Activated B cell treated with CpG ODN at 0.5 μM for 24 hours (primary cell): ENCODE data around the gene SNX32. TPM values are rescaled to one million over a fixed set of nuclear protein-coding genes. Genes with fewer than 3 reads are reported as not detected.

Experiments used
- ATAC-seq: fragments of 200-7000 bp; cut with Tn5 transposase; one replicate; pipeline ENCODE4 v1.10.0; 2021; ENCODE audit warnings: low read depth, mild to moderate bottlenecking, moderate library complexity
- CTCF ChIA-PET: fragments of 350-600 bp; sonication (Branson Sonifier 250); formaldehyde crosslinking; loops from one replicate; lab custom pipeline; 2021; ENCODE audit warnings: antibody characterized with exemption; lab: Charles Lee
- POLR2A ChIA-PET: fragments of 350-600 bp; sonication (Branson Sonifier 250); formaldehyde crosslinking; loops from one replicate; lab custom pipeline; 2021; ENCODE audit warnings: antibody characterized with exemption; lab: Charles Lee
- DNase-seq: peaks from one replicate; pipeline ENCODE4 v3.0.0; 2022
- H3K27ac Mint-ChIP-seq: one replicate; pipeline ENCODE4 v1.8.0; 2020; ENCODE audit warnings: mixed read lengths
- H3K27me3 Mint-ChIP-seq: one replicate; pipeline ENCODE4 v1.8.0; 2021; ENCODE audit warnings: mixed read lengths
- H3K36me3 Mint-ChIP-seq: one replicate; pipeline ENCODE4 v1.8.0; 2021; ENCODE audit warnings: low read depth, mixed read lengths
- H3K4me1 Mint-ChIP-seq: one replicate; pipeline ENCODE4 v1.8.0; 2021; ENCODE audit warnings: mixed read lengths
- H3K4me3 Mint-ChIP-seq: one replicate; pipeline ENCODE4 v1.8.0; 2020; ENCODE audit warnings: mild to moderate bottlenecking, mixed read lengths
- H3K9me3 Mint-ChIP-seq: one replicate; pipeline ENCODE4 v1.8.0; 2020; ENCODE audit warnings: mixed read lengths
- intact Hi-C: fragments of 100-400 bp; cut with micrococcal nuclease; formaldehyde crosslinking; loops from one replicate; pipeline ENCODE4 v1.15.1; 2024
- total RNA-seq: library from RNA; stranded (reverse); gene quantifications from 2 replicates; pipeline ENCODE4 v1.2.3, GENCODE V29; 2022
- TF ChIP-seq, protein P1 (sequence below): fragments of 200-600 bp; IDR thresholded peaks from one replicate; pipeline ENCODE4 v1.8.0; 2022; ENCODE audit warnings: antibody characterized with exemption, mild to moderate bottlenecking

SNX32 gene
- total RNA-seq, 1 donor from 2014 or later: 1.0 TPM

DNA sequence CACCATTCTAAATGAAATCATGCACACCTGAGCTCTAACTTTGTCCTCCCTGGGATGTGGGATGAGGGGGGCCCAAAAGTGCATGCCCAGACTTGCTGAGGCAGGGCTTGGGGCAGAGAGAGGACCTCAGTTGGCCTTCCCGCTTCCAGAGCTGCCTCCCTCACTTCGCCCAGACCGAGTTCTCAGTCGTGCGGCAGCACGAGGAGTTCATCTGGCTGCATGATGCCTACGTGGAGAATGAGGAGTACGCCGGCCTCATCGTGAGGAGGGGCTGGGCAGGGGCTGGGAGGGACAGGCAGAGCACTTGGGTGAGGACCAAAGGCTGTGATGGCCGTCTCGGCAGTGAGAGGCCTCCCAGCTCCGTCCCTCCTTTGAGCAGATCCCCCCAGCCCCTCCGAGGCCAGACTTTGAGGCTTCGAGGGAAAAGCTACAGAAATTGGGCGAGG is 16.0 kb downstream of the SNX32 start:
- ATAC-seq: no peak
- peaks cover 39% of the 10 kb centered on the region for H3K36me3 Mint-ChIP-seq
- DNase-seq: no peak
- H3K27ac Mint-ChIP-seq: no peak overlapping the region
- CTCF ChIA-PET: no interaction called here
- POLR2A ChIA-PET: interaction anchor here (0.9 to 4.2 kb wide), 3 partner anchors 10 to 17 kb away, joined by 3 to 26 read pairs (median 4); partner anchors contain the start of genes CFL1 and MUS81
- H3K4me1 Mint-ChIP-seq: peaks cover 19% of the 10 kb centered on the region
- no peaks in the 10 kb centered on the region for H3K9me3 Mint-ChIP-seq
- no peak overlapping the region for H3K4me3 Mint-ChIP-seq
- H3K27me3 Mint-ChIP-seq: no peaks in the 10 kb centered on the region
- TF ChIP-seq, protein P1, sequence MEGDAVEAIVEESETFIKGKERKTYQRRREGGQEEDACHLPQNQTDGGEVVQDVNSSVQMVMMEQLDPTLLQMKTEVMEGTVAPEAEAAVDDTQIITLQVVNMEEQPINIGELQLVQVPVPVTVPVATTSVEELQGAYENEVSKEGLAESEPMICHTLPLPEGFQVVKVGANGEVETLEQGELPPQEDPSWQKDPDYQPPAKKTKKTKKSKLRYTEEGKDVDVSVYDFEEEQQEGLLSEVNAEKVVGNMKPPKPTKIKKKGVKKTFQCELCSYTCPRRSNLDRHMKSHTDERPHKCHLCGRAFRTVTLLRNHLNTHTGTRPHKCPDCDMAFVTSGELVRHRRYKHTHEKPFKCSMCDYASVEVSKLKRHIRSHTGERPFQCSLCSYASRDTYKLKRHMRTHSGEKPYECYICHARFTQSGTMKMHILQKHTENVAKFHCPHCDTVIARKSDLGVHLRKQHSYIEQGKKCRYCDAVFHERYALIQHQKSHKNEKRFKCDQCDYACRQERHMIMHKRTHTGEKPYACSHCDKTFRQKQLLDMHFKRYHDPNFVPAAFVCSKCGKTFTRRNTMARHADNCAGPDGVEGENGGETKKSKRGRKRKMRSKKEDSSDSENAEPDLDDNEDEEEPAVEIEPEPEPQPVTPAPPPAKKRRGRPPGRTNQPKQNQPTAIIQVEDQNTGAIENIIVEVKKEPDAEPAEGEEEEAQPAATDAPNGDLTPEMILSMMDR: no peak
- intact Hi-C loops: no loop called here

DNA sequence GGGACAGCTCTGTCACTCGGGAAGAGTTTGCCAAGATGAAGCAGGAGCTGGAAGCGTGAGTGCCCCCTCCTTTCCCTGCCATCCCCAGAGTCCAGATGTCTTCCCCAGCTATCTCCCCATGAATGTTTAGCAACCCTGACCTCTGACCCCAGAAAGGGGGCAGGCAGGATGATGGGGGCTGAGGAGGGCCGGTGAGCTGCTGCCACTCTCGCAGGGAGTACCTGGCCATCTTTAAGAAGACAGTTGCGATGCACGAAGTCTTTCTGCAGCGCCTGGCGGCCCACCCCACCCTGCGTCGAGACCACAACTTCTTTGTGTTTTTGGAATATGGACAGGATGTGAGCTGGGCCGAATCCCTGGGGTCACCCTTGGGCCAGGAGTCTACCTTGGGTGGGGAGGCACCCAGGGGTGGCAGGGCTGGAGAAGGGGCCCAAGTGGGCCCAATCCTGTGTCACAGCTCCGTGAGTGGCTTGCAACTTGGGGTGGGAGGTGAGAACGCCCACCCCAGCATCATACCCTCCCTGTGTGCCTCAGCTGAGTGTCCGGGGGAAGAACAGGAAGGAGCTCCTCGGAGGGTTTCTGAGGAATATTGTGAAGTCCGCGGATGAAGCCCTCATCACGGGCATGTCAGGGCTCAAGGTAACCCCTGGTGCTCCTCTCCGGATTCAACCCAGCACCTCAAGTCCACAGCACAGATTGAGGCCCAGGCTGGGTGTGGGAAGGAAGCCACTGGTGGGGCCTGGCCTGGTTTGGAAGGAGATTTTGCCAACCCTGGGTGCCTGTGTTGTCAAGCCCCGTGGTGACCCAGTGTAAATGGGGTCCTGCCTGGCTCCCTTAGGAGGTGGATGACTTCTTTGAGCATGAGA is 16.7 kb downstream of the SNX32 start:
- ATAC-seq (no peak), DNase-seq (no peak)
- TF ChIP-seq, protein P1: no peak
- H3K27me3 Mint-ChIP-seq: no peaks in the 10 kb centered on the region
- H3K36me3 Mint-ChIP-seq: peaks cover 44% of the 10 kb centered on the region
- H3K4me1 Mint-ChIP-seq: peaks cover 23% of the 10 kb centered on the region
- ChIA-PET POLR2A (interaction anchor here (0.9 to 4.2 kb wide), 4 partner anchors 9 to 210 kb away, joined by 3 to 26 read pairs (median 5); partner anchors contain the start of genes CFL1 and MUS81), CTCF (no interaction called here)
- no peak overlapping the region for H3K27ac Mint-ChIP-seq
- no peak overlapping the region for H3K4me3 Mint-ChIP-seq
- no peaks in the 10 kb centered on the region for H3K9me3 Mint-ChIP-seq
- intact Hi-C loops: no loop called here

DNA sequence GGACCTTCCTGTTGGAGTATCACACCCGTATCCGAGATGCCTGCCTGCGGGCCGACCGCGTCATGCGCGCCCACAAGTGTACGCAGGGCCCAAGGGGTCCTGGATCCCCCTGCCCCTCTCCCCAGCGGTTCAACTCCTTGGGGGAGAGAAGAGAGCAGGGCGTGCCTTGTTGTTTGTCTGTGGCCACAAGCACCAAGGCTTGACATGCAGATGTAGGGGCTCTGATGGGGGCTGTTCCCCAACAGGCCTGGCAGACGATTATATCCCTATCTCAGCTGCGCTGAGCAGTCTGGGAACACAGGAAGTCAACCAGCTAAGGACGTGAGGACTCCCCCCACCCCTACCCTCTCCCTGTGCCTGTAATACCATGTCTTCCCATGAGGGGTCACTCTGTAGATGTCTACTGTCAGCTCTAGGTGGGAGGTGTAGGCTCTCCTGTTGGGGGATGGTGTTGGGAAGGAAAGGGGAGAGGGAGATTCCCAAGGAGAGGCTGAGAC is 17.4 kb downstream of the SNX32 start:
- CTCF ChIA-PET: interaction anchor here (1.2 to 1.4 kb wide), 2 partner anchors 9 to 24 kb away, joined by 3 to 5 read pairs; partner anchors contain the start of gene MUS81
- Mint-ChIP-seq H3K27me3 (no peaks in the 10 kb centered on the region), H3K4me3 (no peak overlapping the region), H3K4me1 (peaks cover 30% of the 10 kb centered on the region), H3K9me3 (no peaks in the 10 kb centered on the region), H3K36me3 (peaks cover 51% of the 10 kb centered on the region), H3K27ac (no peak overlapping the region)
- no peak for DNase-seq
- TF ChIP-seq, protein P1: no peak
- POLR2A ChIA-PET: interaction anchor here (0.7 to 4.2 kb wide), 7 partner anchors 8 to 319 kb away, joined by 3 to 26 read pairs (median 5); partner anchors contain the start of genes CFL1, MUS81, RELA and SNX32
- ATAC-seq: peak; percentile 25
- intact Hi-C loops: no loop called here

DNA sequence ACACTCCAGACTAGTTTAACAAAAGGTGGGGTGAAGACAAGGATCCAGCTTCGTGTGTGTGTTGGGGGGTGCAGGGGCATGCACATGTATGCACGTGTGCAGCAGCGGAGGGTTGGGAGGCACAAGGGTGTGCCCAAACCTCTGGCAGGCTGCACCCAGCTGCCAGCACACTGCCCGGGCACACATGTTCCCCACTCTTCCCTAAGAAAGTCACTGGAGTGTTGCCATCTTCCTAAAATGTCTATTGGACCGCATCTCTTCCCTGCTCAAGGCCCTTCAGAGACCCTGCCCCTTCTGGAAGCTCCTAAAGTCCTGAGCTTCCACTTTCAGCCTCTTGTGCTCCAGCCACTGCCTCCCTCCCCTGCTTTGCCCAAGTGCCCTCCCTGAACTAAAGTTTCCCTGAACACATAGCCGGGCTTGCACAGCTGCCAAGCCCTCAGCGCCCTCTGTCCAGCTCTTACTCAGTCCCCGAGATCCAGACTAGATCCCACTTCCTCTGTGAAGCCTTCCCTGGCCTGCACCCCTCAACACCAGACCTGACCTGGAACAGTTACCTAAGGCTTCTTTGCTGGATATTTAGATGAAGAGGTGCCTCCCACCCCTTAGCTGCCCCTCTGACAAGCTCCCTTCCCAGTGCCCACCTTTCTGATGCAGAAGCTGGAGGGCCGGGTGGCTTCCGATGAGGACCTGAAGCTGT is 18.2 kb downstream of the SNX32 start:
- DNase-seq (no peak), ATAC-seq (no peak)
- H3K9me3 Mint-ChIP-seq: no peaks in the 10 kb centered on the region
- H3K27me3 Mint-ChIP-seq: no peaks in the 10 kb centered on the region
- peaks cover 38% of the 10 kb centered on the region for H3K4me1 Mint-ChIP-seq
- no peak overlapping the region for H3K4me3 Mint-ChIP-seq
- peaks cover 59% of the 10 kb centered on the region for H3K36me3 Mint-ChIP-seq
- H3K27ac Mint-ChIP-seq: peak overlapping the region; percentile 59
- CTCF ChIA-PET: interaction anchor here (1.2 to 1.4 kb wide), 4 partner anchors 8 to 140 kb away, joined by 3 to 6 read pairs (median 4); partner anchors contain the start of genes KAT5 and MUS81
- POLR2A ChIA-PET: interaction anchor here (0.5 to 4.2 kb wide), 12 partner anchors 8 to 350 kb away, joined by 3 to 26 read pairs (median 4); partner anchors contain the start of genes CCDC85B, CFL1, MUS81 and RELA
- intact Hi-C loops: no loop called here
- TF ChIP-seq, protein P1: no peak
